MM.1S (cell line): ENCODE data around the gene LRRC45.

ENCODE experiments used
- DNase-seq: peaks from one replicate; pipeline ENCODE4 v3.0.0-alpha.2; 2015
- H2AFZ ChIP-seq: fragments of 300-600 bp; sonication (generic); 2 replicates; pipeline ENCODE4 v1.6.0; 2016; ENCODE audit warnings: antibody characterized with exemption, low read length
- H3F3A ChIP-seq: fragments of 300-600 bp; sonication (generic); 2 replicates; pipeline ENCODE4 v1.6.1; 2016; ENCODE audit warnings: mild to moderate bottlenecking, antibody characterized with exemption, low read length, moderate library complexity, mixed read lengths; ENCODE audit not compliant: insufficient read depth
- H3K27ac ChIP-seq: fragments of 300-600 bp; sonication (generic); 2 replicates; pipeline ENCODE4 v1.5.1; 2016; ENCODE audit warnings: mild to moderate bottlenecking, low read length
- H3K27me3 ChIP-seq: fragments of 300-600 bp; sonication (generic); replicated peaks from 2 replicates; pipeline ENCODE4 v1.6.0; 2016; ENCODE audit warnings: low read length; ENCODE audit not compliant: insufficient read depth
- H3K36me3 ChIP-seq: fragments of 300-600 bp; sonication (generic); replicated peaks from 2 replicates; pipeline ENCODE4 v1.6.1; 2016; ENCODE audit warnings: mild to moderate bottlenecking, low read length, mixed read lengths; ENCODE audit not compliant: insufficient read depth
- H3K4me1 ChIP-seq: fragments of 300-600 bp; sonication (generic); 2 replicates; pipeline ENCODE4 v1.6.1; 2016; ENCODE audit warnings: low read length, mixed read lengths
- H3K4me2 ChIP-seq: fragments of 300-600 bp; sonication (generic); 2 replicates; pipeline ENCODE4 v1.6.0; 2016; ENCODE audit warnings: low read depth, low read length
- H3K4me3 ChIP-seq: fragments of 300-600 bp; sonication (generic); 2 replicates; pipeline ENCODE4 v1.5.1; 2016; ENCODE audit warnings: low read length, mixed read lengths
- H3K79me2 ChIP-seq: fragments of 300-600 bp; sonication (generic); 2 replicates; pipeline ENCODE4 v1.6.1; 2016; ENCODE audit warnings: mixed run types, low read length, mixed read lengths
- H3K9ac ChIP-seq: fragments of 300-600 bp; sonication (generic); 2 replicates; pipeline ENCODE4 v1.6.1; 2016; ENCODE audit warnings: low read length, mixed read lengths
- H3K9me2 ChIP-seq: fragments of 300-600 bp; sonication (generic); replicated peaks from 2 replicates; pipeline ENCODE4 v1.6.1; 2016; ENCODE audit warnings: mild to moderate bottlenecking, low read length, mixed read lengths; ENCODE audit not compliant: insufficient read depth
- H3K9me3 ChIP-seq: fragments of 300-600 bp; sonication (generic); replicated peaks from 2 replicates; pipeline ENCODE4 v1.6.1; 2016; ENCODE audit warnings: mild to moderate bottlenecking, low read length, mixed read lengths; ENCODE audit not compliant: insufficient read depth
- H4K20me1 ChIP-seq: fragments of 300-600 bp; sonication (generic); 2 replicates; pipeline ENCODE4 v1.6.1; 2016; ENCODE audit warnings: mild to moderate bottlenecking, low read length, moderate library complexity, mixed read lengths; ENCODE audit not compliant: insufficient read depth
- CTCF ChIP-seq: fragments of 300-600 bp; sonication (generic); IDR thresholded peaks from 2 replicates; pipeline ENCODE4 v1.5.1; 2016; ENCODE audit warnings: antibody characterized with exemption, low read length, mixed read lengths
- EZH2 ChIP-seq: fragments of 300-600 bp; sonication (generic); optimal IDR thresholded peaks from 2 replicates; pipeline ENCODE3; 2017; ENCODE audit warnings: low read depth, mild to moderate bottlenecking, antibody characterized with exemption, low read length, mixed read lengths
- EZH2phosphoT487 ChIP-seq: fragments of 300-600 bp; sonication (generic); IDR thresholded peaks from 2 replicates; pipeline ENCODE4 v1.6.1; 2018; ENCODE audit warnings: antibody characterized with exemption, low read length

The LRRC45 gene

GRCh38 chr17:82018152-82018988 is 4.7 kb upstream of the LRRC45 start:
- no peak for TF ChIP-seq EZH2
- no peak for TF ChIP-seq CTCF
- no peak for TF ChIP-seq EZH2phosphoT487
- 0 out of 2 replicates have a peak, but pooled peaks cover 3% of the 10 kb centered on the region for H3K4me1 ChIP-seq
- H3K79me2 ChIP-seq = peaks cover 27% of the 10 kb centered on the region
- no peaks in the 10 kb centered on the region for H4K20me1 ChIP-seq
- no peak overlapping the region for H2AFZ ChIP-seq
- H3K4me2 ChIP-seq = no peak overlapping the region
- no peak overlapping the region for H3K9ac ChIP-seq
- no peak for DNase-seq
- no peaks in the 10 kb centered on the region for H3K36me3 ChIP-seq
- H3K4me3 ChIP-seq = no peak overlapping the region
- peaks cover 13% of the 10 kb centered on the region for H3F3A ChIP-seq
- H3K27me3 ChIP-seq = no peaks in the 10 kb centered on the region
- no peaks in the 10 kb centered on the region for H3K9me3 ChIP-seq
- H3K27ac ChIP-seq = no peak overlapping the region
- H3K9me2 ChIP-seq = no peaks in the 10 kb centered on the region

- TF ChIP-seq EZH2phosphoT487 = no peak
- TF ChIP-seq EZH2 = no peak
- no peak for TF ChIP-seq CTCF
- Histone ChIP-seq H3K4me2 (no peak overlapping the region), H3K9ac (no peak overlapping the region), H3K4me1 (peaks cover 6% of the 10 kb centered on the region), H3K27ac (no peak overlapping the region), H3F3A (peaks cover 13% of the 10 kb centered on the region), H3K4me3 (no peak overlapping the region), H4K20me1 (no peaks in the 10 kb centered on the region), H3K9me3 (no peaks in the 10 kb centered on the region), H3K36me3 (no peaks in the 10 kb centered on the region), H3K79me2 (peaks cover 33% of the 10 kb centered on the region), H3K27me3 (no peaks in the 10 kb centered on the region), H2AFZ (no peak overlapping the region), H3K9me2 (no peaks in the 10 kb centered on the region)
- DNase-seq = no peak
Measured at GRCh38 chr17:82018989-82019689, 4.0 kb upstream of the LRRC45 start.

- no peaks in the 10 kb centered on the region for H3K9me3 ChIP-seq
- H3K36me3 ChIP-seq = no peaks in the 10 kb centered on the region
- no peak overlapping the region for H3K4me3 ChIP-seq
- no peak overlapping the region for H2AFZ ChIP-seq
- no peak overlapping the region for H3K9ac ChIP-seq
- DNase-seq = peak; percentile 46
- peaks cover 39% of the 10 kb centered on the region for H3K79me2 ChIP-seq
- H3K9me2 ChIP-seq = no peaks in the 10 kb centered on the region
- H3K4me2 ChIP-seq = no peak overlapping the region
- H3K4me1 ChIP-seq = peaks cover 9% of the 10 kb centered on the region
- peak; percentile 77 for TF ChIP-seq CTCF
- no peak for TF ChIP-seq EZH2
- no peaks in the 10 kb centered on the region for H3K27me3 ChIP-seq
- H3K27ac ChIP-seq = no peak overlapping the region
- peaks cover 13% of the 10 kb centered on the region for H3F3A ChIP-seq
- H4K20me1 ChIP-seq = no peaks in the 10 kb centered on the region
Measured at GRCh38 chr17:82019690-82020571, 3.2 kb upstream of the LRRC45 start.
